Measurements from ENCODE around the gene NXPH1.

Gene NXPH1

DNA sequence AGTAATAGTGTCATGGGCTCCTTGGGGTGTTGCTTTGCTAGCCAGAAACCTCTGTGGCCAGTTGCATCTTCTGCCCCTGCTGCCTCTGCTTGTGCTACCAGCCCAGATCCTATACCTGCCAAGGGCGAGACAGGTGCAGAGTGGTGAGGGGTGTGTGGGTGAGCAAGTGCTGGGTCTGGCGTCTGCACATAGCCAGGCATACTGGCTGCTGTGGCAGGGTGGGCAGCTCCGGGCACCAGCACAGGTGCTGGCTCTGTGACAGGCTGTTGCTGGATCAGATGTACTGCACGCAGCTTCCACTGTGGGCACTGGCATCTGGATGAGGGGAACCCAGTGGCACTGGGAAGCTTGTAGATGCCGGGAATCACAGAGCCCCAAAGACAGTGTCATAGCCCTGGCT is 148.4 kb downstream of the NXPH1 start:
- TF ChIP-seq, protein P1, sequence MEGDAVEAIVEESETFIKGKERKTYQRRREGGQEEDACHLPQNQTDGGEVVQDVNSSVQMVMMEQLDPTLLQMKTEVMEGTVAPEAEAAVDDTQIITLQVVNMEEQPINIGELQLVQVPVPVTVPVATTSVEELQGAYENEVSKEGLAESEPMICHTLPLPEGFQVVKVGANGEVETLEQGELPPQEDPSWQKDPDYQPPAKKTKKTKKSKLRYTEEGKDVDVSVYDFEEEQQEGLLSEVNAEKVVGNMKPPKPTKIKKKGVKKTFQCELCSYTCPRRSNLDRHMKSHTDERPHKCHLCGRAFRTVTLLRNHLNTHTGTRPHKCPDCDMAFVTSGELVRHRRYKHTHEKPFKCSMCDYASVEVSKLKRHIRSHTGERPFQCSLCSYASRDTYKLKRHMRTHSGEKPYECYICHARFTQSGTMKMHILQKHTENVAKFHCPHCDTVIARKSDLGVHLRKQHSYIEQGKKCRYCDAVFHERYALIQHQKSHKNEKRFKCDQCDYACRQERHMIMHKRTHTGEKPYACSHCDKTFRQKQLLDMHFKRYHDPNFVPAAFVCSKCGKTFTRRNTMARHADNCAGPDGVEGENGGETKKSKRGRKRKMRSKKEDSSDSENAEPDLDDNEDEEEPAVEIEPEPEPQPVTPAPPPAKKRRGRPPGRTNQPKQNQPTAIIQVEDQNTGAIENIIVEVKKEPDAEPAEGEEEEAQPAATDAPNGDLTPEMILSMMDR (IDR thresholded peaks at IDR 0.05; ENCODE audit: unreplicated experiment in 3 of 3) = no peak
- Mint-ChIP-seq H3K9me3 (no peaks in the 10 kb centered on the region), H3K27me3 (ENCODE audit: low read depth) (no peaks in the 10 kb centered on the region), H3K36me3 (ENCODE audit: low read depth) (no peaks in the 10 kb centered on the region), H3K4me3 (no peak overlapping the region), H3K4me1 (peaks cover 8% of the 10 kb centered on the region), H3K27ac (no peak overlapping the region)

DNA sequence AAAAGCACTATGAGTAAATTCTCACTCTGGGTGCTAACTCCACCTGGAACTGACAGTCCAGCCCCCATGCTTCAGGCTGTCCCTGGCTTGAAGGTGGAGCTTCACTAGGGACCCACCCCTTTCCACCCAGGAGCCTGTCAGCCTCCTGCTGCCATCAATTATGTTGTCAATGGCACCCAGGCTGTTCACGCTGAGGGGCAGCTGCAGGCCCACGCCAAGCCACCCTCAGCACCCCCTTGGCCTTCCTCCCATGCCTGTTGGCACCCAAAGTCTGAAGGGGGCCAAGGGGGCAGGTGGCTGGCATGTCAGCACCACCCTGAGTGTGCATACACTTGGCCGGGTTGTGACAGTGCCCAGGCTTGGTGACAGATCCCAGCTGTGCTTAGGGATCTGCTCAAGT is 149.3 kb downstream of the NXPH1 start:
- TF ChIP-seq, protein P1 (IDR thresholded peaks at IDR 0.05; ENCODE audit: unreplicated experiment in 3 of 3) = no peak
- Mint-ChIP-seq H3K4me1 (peaks cover 8% of the 10 kb centered on the region), H3K27ac (no peak overlapping the region), H3K9me3 (no peaks in the 10 kb centered on the region), H3K27me3 (ENCODE audit: low read depth) (no peaks in the 10 kb centered on the region), H3K36me3 (ENCODE audit: low read depth) (no peaks in the 10 kb centered on the region), H3K4me3 (no peak overlapping the region)

DNA sequence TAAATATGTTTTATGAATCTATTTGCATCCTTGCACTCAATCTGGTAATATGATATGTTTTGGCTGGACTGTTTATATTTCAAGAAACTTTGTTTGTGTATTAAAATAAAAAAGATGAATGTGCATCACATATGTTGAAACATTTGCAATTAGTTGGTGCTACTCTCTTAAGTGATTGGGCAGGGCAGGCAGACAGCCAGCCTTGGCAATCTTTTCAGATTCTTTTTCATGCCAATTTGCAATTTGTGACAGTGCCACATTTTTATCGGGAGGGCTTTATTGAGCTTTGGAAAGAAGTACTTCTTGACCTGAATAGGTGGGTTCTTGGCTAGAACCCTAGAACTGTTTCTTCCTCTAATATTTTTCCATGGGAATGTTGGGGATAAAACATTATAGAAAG is 152.2 kb downstream of the NXPH1 start:
- H3K27me3 Mint-ChIP-seq (ENCODE audit: low read depth) = no peaks in the 10 kb centered on the region
- H3K9me3 Mint-ChIP-seq = no peaks in the 10 kb centered on the region
- no peak overlapping the region for H3K27ac Mint-ChIP-seq
- no peaks in the 10 kb centered on the region for H3K36me3 Mint-ChIP-seq (ENCODE audit: low read depth)
- no peaks in the 10 kb centered on the region for H3K4me1 Mint-ChIP-seq
- TF ChIP-seq, protein P1 (IDR thresholded peaks at IDR 0.05; ENCODE audit: unreplicated experiment in 3 of 3) = no peak
- H3K4me3 Mint-ChIP-seq = no peak overlapping the region

DNA sequence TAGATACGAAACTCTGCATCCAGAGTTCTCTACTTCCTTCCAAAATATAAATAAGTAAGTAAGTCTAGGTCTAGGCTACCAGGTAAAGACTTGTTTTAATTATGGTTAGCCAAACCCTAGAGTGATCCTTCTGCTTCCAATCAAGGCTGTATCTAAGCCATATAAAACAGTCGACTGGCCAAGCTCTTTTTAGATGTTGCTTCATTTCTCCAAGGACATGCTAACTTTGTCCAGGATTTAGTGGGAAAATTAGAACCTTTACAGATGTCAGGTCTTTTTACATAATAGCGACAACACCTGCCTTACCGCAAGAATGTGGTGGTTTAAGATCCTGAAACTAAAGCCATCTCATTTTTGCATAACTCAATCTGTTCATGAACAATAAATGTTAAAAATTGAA is 156.8 kb downstream of the NXPH1 start:
- Mint-ChIP-seq H3K4me1 (peaks cover 16% of the 10 kb centered on the region), H3K36me3 (ENCODE audit: low read depth) (no peaks in the 10 kb centered on the region), H3K27ac (no peak overlapping the region), H3K4me3 (no peak overlapping the region), H3K27me3 (ENCODE audit: low read depth) (no peaks in the 10 kb centered on the region), H3K9me3 (no peaks in the 10 kb centered on the region)
- TF ChIP-seq, protein P1 (IDR thresholded peaks at IDR 0.05; ENCODE audit: unreplicated experiment in 3 of 3) = no peak

DNA sequence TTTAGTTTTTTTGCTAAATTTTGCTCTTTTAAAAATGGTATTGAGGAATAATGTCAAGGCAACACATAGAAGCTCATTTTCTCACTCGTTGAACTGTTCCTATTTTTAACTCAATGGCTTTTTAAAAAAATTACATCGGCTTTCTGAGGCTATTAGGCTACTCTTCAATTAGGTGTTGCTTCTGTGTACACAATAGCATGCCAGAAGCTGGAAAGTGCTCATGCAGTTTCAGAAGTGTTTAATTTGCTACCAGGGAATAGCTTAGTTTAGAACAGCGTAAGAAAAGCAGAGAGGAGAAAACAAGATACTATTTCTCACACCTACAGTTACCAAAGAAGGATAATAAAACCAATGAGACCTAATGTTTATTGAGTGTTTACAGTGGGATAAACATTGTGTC is 157.4 kb downstream of the NXPH1 start:
- H3K27me3 Mint-ChIP-seq (ENCODE audit: low read depth) = no peaks in the 10 kb centered on the region
- H3K36me3 Mint-ChIP-seq (ENCODE audit: low read depth) = no peaks in the 10 kb centered on the region
- TF ChIP-seq, protein P1 (IDR thresholded peaks at IDR 0.05; ENCODE audit: unreplicated experiment in 3 of 3) = no peak
- no peaks in the 10 kb centered on the region for H3K9me3 Mint-ChIP-seq
- no peak overlapping the region for H3K4me3 Mint-ChIP-seq
- peaks cover 16% of the 10 kb centered on the region for H3K4me1 Mint-ChIP-seq
- H3K27ac Mint-ChIP-seq = no peak overlapping the region

DNA sequence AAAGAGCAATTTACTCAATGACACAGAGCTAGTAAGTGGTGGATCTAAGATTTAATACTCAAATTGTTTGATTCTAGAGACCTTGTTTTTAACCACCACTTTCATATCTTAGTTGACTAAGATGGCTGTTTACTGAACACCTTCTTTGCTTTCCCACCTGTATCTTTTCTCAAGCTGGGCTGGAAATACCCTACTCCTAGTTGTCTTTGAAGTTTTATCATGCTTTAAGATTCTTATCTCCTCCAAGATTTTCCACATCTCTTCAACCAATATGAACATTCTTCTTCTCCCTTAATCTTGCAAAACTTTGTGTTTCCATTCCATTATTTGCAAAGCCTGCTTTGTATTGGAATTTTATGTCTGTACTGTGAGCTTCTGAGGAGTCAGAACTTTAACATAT is 157.9 kb downstream of the NXPH1 start:
- H3K9me3 Mint-ChIP-seq = no peaks in the 10 kb centered on the region
- no peak overlapping the region for H3K4me3 Mint-ChIP-seq
- H3K27ac Mint-ChIP-seq = no peak overlapping the region
- TF ChIP-seq, protein P1 (IDR thresholded peaks at IDR 0.05; ENCODE audit: unreplicated experiment in 3 of 3) = no peak
- H3K27me3 Mint-ChIP-seq (ENCODE audit: low read depth) = no peaks in the 10 kb centered on the region
- H3K4me1 Mint-ChIP-seq = peaks cover 16% of the 10 kb centered on the region
- no peaks in the 10 kb centered on the region for H3K36me3 Mint-ChIP-seq (ENCODE audit: low read depth)

All from nephron (organoid).